CD4-positive, alpha-beta T cell (primary cell): ENCODE measurements around the gene TTC1. TPM values are rescaled to one million over a fixed set of nuclear protein-coding genes. Genes with fewer than 3 reads are reported as not detected.

Experiments used
- ATAC-seq: fragments of 200-7000 bp; cut with Tn5 transposase; one replicate; pipeline ENCODE4 v1.10.0; 2022; ENCODE audit warnings: mild to moderate bottlenecking; ENCODE audit not compliant: poor library complexity
- CTCF ChIA-PET: fragments of 350-600 bp; sonication (Branson Sonifier 250); formaldehyde crosslinking; loops from one replicate; lab custom pipeline; 2021; ENCODE audit warnings: antibody characterized with exemption, inconsistent platforms; lab: Charles Lee
- POLR2A ChIA-PET: fragments of 350-600 bp; sonication (Branson Sonifier 250); formaldehyde crosslinking; loops from one replicate; lab custom pipeline; 2021; ENCODE audit warnings: antibody characterized with exemption, inconsistent platforms; lab: Charles Lee
- DNase-seq, 14 experiments: peaks; one replicate each; pipeline ENCODE4 v3.0.0-alpha.2; 2013 to 2020; ENCODE audit warnings: mixed read lengths in 2 of 14
- H3K27ac ChIP-seq, 2 donors: one replicate each; pipeline versions ENCODE4 v1.5.1 to v1.7.0; 2013; ENCODE audit warnings: low read length in 2 of 2, low read depth in 1 of 2, mild to moderate bottlenecking in 1 of 2
- H3K27me3 ChIP-seq, 2 experiments: 1 replicate in 1 of 2; 2 replicates in 1 of 2; pipeline versions ENCODE4 v1.6.1 to v1.7.0; 2013; ENCODE audit warnings: low read length in 2 of 2, control low read depth in 1 of 2, mild to moderate bottlenecking in 1 of 2, moderate library complexity in 1 of 2; ENCODE audit not compliant: insufficient read depth in 2 of 2, control insufficient read depth in 1 of 2
- H3K36me3 ChIP-seq: one replicate; pipeline ENCODE4 v1.6.1; 2013; ENCODE audit warnings: low read length, control low read depth; ENCODE audit not compliant: insufficient read depth
- H3K4me1 ChIP-seq: one replicate; pipeline ENCODE4 v1.6.1; 2013; ENCODE audit warnings: low read length, control low read depth; ENCODE audit not compliant: insufficient read depth
- H3K4me3 ChIP-seq: one replicate; pipeline ENCODE4 v1.5.1; 2013; ENCODE audit warnings: mild to moderate bottlenecking, low read length, moderate library complexity
- H3K9me3 ChIP-seq, 2 experiments: 1 replicate in 1 of 2; 2 replicates in 1 of 2; pipeline versions ENCODE4 v1.6.1 to v1.7.0; 2013; ENCODE audit warnings: low read length in 2 of 2, mild to moderate bottlenecking in 2 of 2, control low read depth in 1 of 2, moderate library complexity in 1 of 2; ENCODE audit not compliant: control insufficient read depth in 1 of 2, insufficient read depth in 1 of 2
- H3K27ac Mint-ChIP-seq: one replicate; pipeline ENCODE4 v1.8.0; 2020; ENCODE audit warnings: mixed read lengths
- H3K27me3 Mint-ChIP-seq: one replicate; pipeline ENCODE4 v1.8.0; 2021; ENCODE audit warnings: mixed read lengths
- H3K36me3 Mint-ChIP-seq: one replicate; pipeline ENCODE4 v1.8.0; 2021; ENCODE audit warnings: low read depth, mixed read lengths
- H3K4me1 Mint-ChIP-seq: one replicate; pipeline ENCODE4 v1.8.0; 2021; ENCODE audit warnings: low read depth, mixed read lengths
- H3K4me3 Mint-ChIP-seq: one replicate; pipeline ENCODE4 v1.8.0; 2020; ENCODE audit warnings: mild to moderate bottlenecking, mixed read lengths
- H3K9me3 Mint-ChIP-seq: one replicate; pipeline ENCODE4 v1.8.0; 2020; ENCODE audit warnings: mixed read lengths
- CTCF ChIP-seq: fragments of 200-600 bp; IDR thresholded peaks from one replicate; pipeline ENCODE4 v1.8.0; 2022; ENCODE audit warnings: antibody characterized with exemption, mild to moderate bottlenecking
- intact Hi-C, 2 experiments: fragments of 100-400 bp; cut with DNase I in 1 of 2; cut with micrococcal nuclease in 1 of 2; formaldehyde crosslinking; loops; one replicate each; pipeline versions ENCODE4 v1.15.1 to v1.9.0; 2023 to 2025; cut with DNase I, micrococcal nuclease
- total RNA-seq, 174 experiments: library from RNA in 2 of 174; stranded (reverse) in 2 of 174; gene quantifications; one replicate each; pipeline ENCODE4 v1.2.3 and lab custom pipeline; 2021 to 2026

TTC1 gene
- total RNA-seq, 2 experiments from 2014 or later: 15.9 to 16.3 TPM

GRCh38 chr5:160023908-160024630 is 15.1 kb downstream of the TTC1 start:
- Mint-ChIP-seq H3K36me3 (peaks cover 52% of the 10 kb centered on the region), H3K27ac (no peak overlapping the region), H3K4me1 (peaks cover 36% of the 10 kb centered on the region), H3K27me3 (no peaks in the 10 kb centered on the region), H3K9me3 (no peaks in the 10 kb centered on the region), H3K4me3 (no peak overlapping the region)
- ChIA-PET CTCF (interaction anchor here (2.8 kb wide), 1 partner anchor 321 kb away, joined by 9 read pairs; no protein-coding TSS in a partner anchor), POLR2A (no interaction called here)
- ATAC-seq (no peak), DNase-seq (no peak)
- Histone ChIP-seq H3K27me3 (no peaks in the 10 kb centered on the region), H3K4me3 (no peak overlapping the region), H3K36me3 (peaks cover 17% of the 10 kb centered on the region), H3K4me1 (peaks cover 10% of the 10 kb centered on the region), H3K27ac (no peak overlapping the region), H3K9me3 (no peaks in the 10 kb centered on the region)
- no peak for TF ChIP-seq CTCF
- intact Hi-C loops: loop anchor here in 1 of 2 experiments (5.0 kb wide), 1 partner anchor 368 kb away; no protein-coding TSS in a partner anchor

GRCh38 chr5:160029004-160029403 is 20.1 kb downstream of the TTC1 start:
- no peaks in the 10 kb centered on the region for H3K9me3 ChIP-seq
- no peak for TF ChIP-seq CTCF
- ATAC-seq (no peak), DNase-seq (no peak)
- no peak overlapping the region for H3K27ac Mint-ChIP-seq
- no peaks in the 10 kb centered on the region for H3K27me3 Mint-ChIP-seq
- intact Hi-C loops: no loop called here
- POLR2A ChIA-PET: no interaction called here
- H3K9me3 Mint-ChIP-seq: no peaks in the 10 kb centered on the region
- no peaks in the 10 kb centered on the region for H3K4me1 ChIP-seq
- peaks cover 24% of the 10 kb centered on the region for H3K36me3 ChIP-seq
- H3K27ac ChIP-seq: no peak overlapping the region
- no peak overlapping the region for H3K4me3 Mint-ChIP-seq
- H3K4me3 ChIP-seq: no peak overlapping the region
- H3K4me1 Mint-ChIP-seq: peaks cover 32% of the 10 kb centered on the region
- no peaks in the 10 kb centered on the region for H3K27me3 ChIP-seq
- H3K36me3 Mint-ChIP-seq: peaks cover 77% of the 10 kb centered on the region
- CTCF ChIA-PET: no interaction called here

GRCh38 chr5:160029540-160030139 is 20.7 kb downstream of the TTC1 start:
- CTCF ChIA-PET: interaction anchor here (1.3 kb wide), 1 partner anchor 8 kb away, joined by 6 read pairs; no protein-coding TSS in a partner anchor
- DNase-seq (no peak), ATAC-seq (no peak)
- intact Hi-C loops: no loop called here
- Histone ChIP-seq H3K9me3 (no peaks in the 10 kb centered on the region), H3K36me3 (peaks cover 25% of the 10 kb centered on the region), H3K27me3 (no peaks in the 10 kb centered on the region), H3K4me3 (no peak overlapping the region), H3K27ac (no peak overlapping the region), H3K4me1 (no peaks in the 10 kb centered on the region)
- H3K27ac Mint-ChIP-seq: no peak overlapping the region
- H3K4me1 Mint-ChIP-seq: peaks cover 32% of the 10 kb centered on the region
- POLR2A ChIA-PET: no interaction called here
- TF ChIP-seq CTCF: no peak
- no peak overlapping the region for H3K4me3 Mint-ChIP-seq
- peaks cover 77% of the 10 kb centered on the region for H3K36me3 Mint-ChIP-seq
- H3K9me3 Mint-ChIP-seq: no peaks in the 10 kb centered on the region
- H3K27me3 Mint-ChIP-seq: no peaks in the 10 kb centered on the region
